SU-DHL-6 (cell line): Measurements from ENCODE around the gene XPNPEP2.

Experiments
- H2AFZ ChIP-seq: fragments of 200-600 bp; sonication (generic); 2 replicates; pipeline ENCODE4 v1.6.1; 2014; ENCODE audit warnings: low read depth, mild to moderate bottlenecking, moderate library complexity, mixed read lengths, antibody characterized with exemption, low read length; ENCODE audit not compliant: severe bottlenecking
- H3F3A ChIP-seq: fragments of 200-600 bp; shearing (Covaris generic); 2 replicates; pipeline ENCODE4 v1.6.0; 2016; ENCODE audit warnings: antibody characterized with exemption, mild to moderate bottlenecking; ENCODE audit not compliant: insufficient read depth
- H3K27ac ChIP-seq: fragments of 200-600 bp; sonication (generic); 2 replicates; pipeline ENCODE4 v1.5.1; 2016; ENCODE audit warnings: low read depth, mild to moderate bottlenecking, low read length, moderate library complexity, mixed read lengths
- H3K27me3 ChIP-seq: fragments of 200-600 bp; sonication (generic), shearing (Covaris generic); 2 replicates; pipeline ENCODE4 v1.6.0; 2014; ENCODE audit warnings: mild to moderate bottlenecking, low read length
- H3K36me3 ChIP-seq: fragments of 200-600 bp; sonication (generic); 2 replicates; pipeline ENCODE4 v1.6.1; 2014; ENCODE audit warnings: mild to moderate bottlenecking, low read length, mixed read lengths
- H3K4me2 ChIP-seq: fragments of 300-600, 200-600 bp; shearing (Covaris generic), sonication (generic); 2 replicates; pipeline ENCODE4 v1.6.0; 2014; ENCODE audit warnings: low read length, low read depth, mild to moderate bottlenecking; ENCODE audit not compliant: poor library complexity, severe bottlenecking
- H3K4me3 ChIP-seq: fragments of 200-600 bp; sonication (generic); 2 replicates; pipeline ENCODE4 v1.5.1; 2014; ENCODE audit warnings: antibody characterized with exemption, low read length, mild to moderate bottlenecking, mixed read lengths; ENCODE audit not compliant: insufficient read depth, poor library complexity, severe bottlenecking
- H3K79me2 ChIP-seq: fragments of 200-600 bp; sonication (generic); 2 replicates; pipeline ENCODE4 v1.6.1; 2014; ENCODE audit warnings: mild to moderate bottlenecking, low read length, moderate library complexity; ENCODE audit not compliant: insufficient read depth
- H3K9ac ChIP-seq: fragments of 200-600 bp; sonication (generic); 2 replicates; pipeline ENCODE4 v1.7.0; 2014; ENCODE audit warnings: mild to moderate bottlenecking, low read length
- H3K9me2 ChIP-seq: fragments of 200-600 bp; sonication (generic); replicated peaks from 2 replicates; pipeline ENCODE4 v1.6.1; 2014; ENCODE audit warnings: low read length; ENCODE audit not compliant: insufficient read depth
- H3K9me3 ChIP-seq: fragments of 200-600 bp; sonication (generic); 2 replicates; pipeline ENCODE4 v1.6.1; 2014; ENCODE audit warnings: low read length, mixed read lengths; ENCODE audit not compliant: insufficient read depth
- H4K20me1 ChIP-seq: fragments of 200-600 bp; sonication (generic); 2 replicates; pipeline ENCODE4 v1.6.1; 2014; ENCODE audit warnings: low read depth, mild to moderate bottlenecking, antibody characterized with exemption, low read length, moderate library complexity, mixed read lengths
- CTCF ChIP-seq: fragments of 200-600 bp; sonication (generic); IDR thresholded peaks from one replicate; pipeline ENCODE4 v1.5.1; 2017; ENCODE audit warnings: antibody characterized with exemption, mild to moderate bottlenecking, low read length, moderate library complexity; ENCODE audit not compliant: insufficient read depth, poor library complexity, severe bottlenecking
- EZH2phosphoT487 ChIP-seq: fragments of 200-600 bp; sonication (generic), shearing (Covaris generic); conservative IDR thresholded peaks from 2 replicates; pipeline ENCODE4 v1.6.1; 2018; ENCODE audit warnings: mild to moderate bottlenecking, antibody characterized with exemption, low read length, moderate library complexity, mixed read lengths

Gene XPNPEP2

GRCh38 chrX:129783291-129783713, 44.5 kb downstream of the XPNPEP2 start:
- Histone ChIP-seq H3K27me3 (no peaks in the 10 kb centered on the region), H3K4me2 (peak overlapping the region; percentile 96), H3K4me3 (peak overlapping the region; percentile 48), H3K9ac (peak overlapping the region; percentile 79), H3K36me3 (no peaks in the 10 kb centered on the region), H3K79me2 (peaks cover 76% of the 10 kb centered on the region), H4K20me1 (no peaks in the 10 kb centered on the region), H3K9me2 (no peaks in the 10 kb centered on the region), H3K27ac (peak overlapping the region; percentile 90), H3F3A (peaks cover 20% of the 10 kb centered on the region), H3K9me3 (no peaks in the 10 kb centered on the region), H2AFZ (no peak overlapping the region)
- TF ChIP-seq EZH2phosphoT487 (no peak), CTCF (no peak)

- Histone ChIP-seq H3K4me3 (no peak overlapping the region), H3K27ac (peak overlapping the region; percentile 55)
Observed at GRCh38 chrX:129784371-129784770, 45.6 kb downstream of the XPNPEP2 start.

GRCh38 chrX:129785160-129785947, 46.6 kb downstream of the XPNPEP2 start:
- no peaks in the 10 kb centered on the region for H3K36me3 ChIP-seq
- H3K27ac ChIP-seq, result peak overlapping the region; percentile 76
- no peaks in the 10 kb centered on the region for H3K27me3 ChIP-seq
- TF ChIP-seq EZH2phosphoT487 (no peak), CTCF (no peak)
- H2AFZ ChIP-seq, result no peak overlapping the region
- no peaks in the 10 kb centered on the region for H3K9me3 ChIP-seq
- H3F3A ChIP-seq, result peaks cover 13% of the 10 kb centered on the region; the same call in 1 of the 2 replicates
- peak overlapping the region; percentile 48 for H3K4me2 ChIP-seq
- no peaks in the 10 kb centered on the region for H3K9me2 ChIP-seq
- peaks cover 66% of the 10 kb centered on the region for H3K79me2 ChIP-seq
- peak overlapping the region; percentile 16; the same call in 1 of the 2 replicates for H3K9ac ChIP-seq
- H4K20me1 ChIP-seq, result no peaks in the 10 kb centered on the region
- no peak overlapping the region for H3K4me3 ChIP-seq

More at GRCh38 chrX:129784371-129784770, 45.6 kb downstream of the XPNPEP2 start:
- TF ChIP-seq CTCF, result no peak
- no peak for TF ChIP-seq EZH2phosphoT487
- H4K20me1 ChIP-seq, result no peaks in the 10 kb centered on the region
- 0 out of 2 replicates have a peak overlapping the region, but pooled peaks have one; percentile 79 for H3K9ac ChIP-seq
- H2AFZ ChIP-seq, result no peak overlapping the region
- H3K9me2 ChIP-seq, result no peaks in the 10 kb centered on the region
- H3K79me2 ChIP-seq, result peaks cover 74% of the 10 kb centered on the region
- H3K36me3 ChIP-seq, result no peaks in the 10 kb centered on the region
- peaks cover 13% of the 10 kb centered on the region; the same call in 1 of the 2 replicates for H3F3A ChIP-seq
- H3K27me3 ChIP-seq, result no peaks in the 10 kb centered on the region
- H3K4me2 ChIP-seq, result peak overlapping the region; percentile 96
- no peaks in the 10 kb centered on the region for H3K9me3 ChIP-seq
